ENCODE data around the gene RPS18.

RPS18 gene

GRCh38 chr6:33243476-33243875 lies 28.4 kb upstream of the RPS18 start:
- in situ Hi-C loops (cut with MboI; ENCODE audit: low pct_unique_long_range_greater_than_20kb, low sequenced_read_pairs, unreplicated experiment), result loop anchor here (10.0 kb wide), 1 partner anchor 239 kb away; the partner anchor contains the start of gene HLA-DOA
- DNase-seq (ENCODE audit: low spot score), result no peak
- no peak for TF ChIP-seq CTCF (IDR thresholded peaks at IDR 0.05; ENCODE audit: extremely low read depth, insufficient read depth, missing control alignments)

- peak; percentile 93 for TF ChIP-seq CTCF (IDR thresholded peaks at IDR 0.05; ENCODE audit: extremely low read depth, insufficient read depth, missing control alignments)
- peak; percentile 77 for DNase-seq (ENCODE audit: low spot score)
- in situ Hi-C loops (cut with MboI; ENCODE audit: low pct_unique_long_range_greater_than_20kb, low sequenced_read_pairs, unreplicated experiment), result loop anchor here (10.0 kb wide), 1 partner anchor 243 kb away; the partner anchor contains the start of gene HLA-DOA
Measured at GRCh38 chr6:33247977-33248642, 23.8 kb upstream of the RPS18 start.

GRCh38 chr6:33248643-33248931 lies 23.3 kb upstream of the RPS18 start:
- in situ Hi-C loops (cut with MboI; ENCODE audit: low pct_unique_long_range_greater_than_20kb, low sequenced_read_pairs, unreplicated experiment), result loop anchor here (10.0 kb wide), 1 partner anchor 244 kb away; the partner anchor contains the start of gene HLA-DOA
- peak; percentile 4 for TF ChIP-seq CTCF (IDR thresholded peaks at IDR 0.05; ENCODE audit: extremely low read depth, insufficient read depth, missing control alignments)
- DNase-seq (ENCODE audit: low spot score), result no peak

GRCh38 chr6:33248932-33249731 lies 22.7 kb upstream of the RPS18 start:
- DNase-seq (ENCODE audit: low spot score), result peak; percentile 88
- in situ Hi-C loops (cut with MboI; ENCODE audit: low pct_unique_long_range_greater_than_20kb, low sequenced_read_pairs, unreplicated experiment), result loop anchor here (10.0 kb wide), 1 partner anchor 244 kb away; the partner anchor contains the start of gene HLA-DOA
- peak; percentile 17 for TF ChIP-seq CTCF (IDR thresholded peaks at IDR 0.05; ENCODE audit: extremely low read depth, insufficient read depth, missing control alignments)

- DNase-seq (ENCODE audit: low spot score), result no peak
- in situ Hi-C loops (cut with MboI; ENCODE audit: low pct_unique_long_range_greater_than_20kb, low sequenced_read_pairs, unreplicated experiment), result loop anchor here (10.0 kb wide), 1 partner anchor 245 kb away; the partner anchor contains the start of gene HLA-DOA
- no peak for TF ChIP-seq CTCF (IDR thresholded peaks at IDR 0.05; ENCODE audit: extremely low read depth, insufficient read depth, missing control alignments)
Measured at GRCh38 chr6:33249732-33250630, 21.9 kb upstream of the RPS18 start.

- no peak for DNase-seq (ENCODE audit: low spot score)
- in situ Hi-C loops (cut with MboI; ENCODE audit: low pct_unique_long_range_greater_than_20kb, low sequenced_read_pairs, unreplicated experiment), result no loop called here
- TF ChIP-seq CTCF (IDR thresholded peaks at IDR 0.05; ENCODE audit: extremely low read depth, insufficient read depth, missing control alignments), result no peak
Measured at GRCh38 chr6:33250731-33251130, 21.1 kb upstream of the RPS18 start.
